ENCODE results near the gene RNF187.

GRCh38 chr1:228544921-228545591, 57.9 kb downstream of the RNF187 start:
- TF ChIP-seq POLR2AphosphoS5 (IDR thresholded peaks at IDR 0.05; ENCODE audit: low read depth, low read length) (no peak), SIN3A (IDR thresholded peaks at IDR 0.05; ENCODE audit: borderline replicate concordance, insufficient read depth, low read length) (no peak), REST (IDR thresholded peaks at IDR 0.05; ENCODE audit: insufficient read depth in 1 of 2, low read depth in 2 of 2, low read length in 2 of 2) (no peak), TAF1 (IDR thresholded peaks at IDR 0.05; ENCODE audit: borderline replicate concordance, insufficient read depth, low read length) (no peak)

All from PFSK-1 (cell line).